Stimulated activated CD4-positive, alpha-beta T cell treated with anti-CD3 and anti-CD28 coated beads, Interleukin-1b, Interleukin-23, amount 100 ng/mL, for 1 hour (primary cell): ENCODE results near the gene SEPTIN1.
"Not testable (repeated sequence)": the region's sequence is repeated elsewhere in the genome, so short reads cannot be mapped to it uniquely, and the experiment has no call there.

ENCODE experiments used
- DNase-seq, 2 donors: peaks; one replicate each; pipeline ENCODE4 v3.0.0-alpha.2; 2020; ENCODE audit warnings: low read depth in 2 of 2

Gene SEPTIN1

DNA sequence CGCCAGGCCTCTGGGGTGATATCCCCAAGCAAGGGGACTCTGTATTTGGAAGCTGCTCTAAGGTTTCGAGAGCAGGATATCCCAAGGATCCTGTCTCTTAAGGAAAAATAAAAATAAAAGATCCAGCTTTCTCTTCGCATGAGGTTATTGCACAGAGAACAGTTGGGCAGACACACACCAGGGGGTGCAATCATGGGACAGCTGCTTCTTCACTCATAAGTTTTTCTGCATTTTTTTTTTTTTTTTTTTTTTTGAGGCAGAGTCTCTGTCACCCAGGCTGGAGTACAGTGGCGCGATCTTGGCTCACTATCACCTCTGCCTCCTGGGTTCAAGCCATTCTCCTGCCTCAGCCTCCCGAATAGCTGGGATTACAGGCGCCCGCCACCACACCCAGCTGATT is 40.4 kb downstream of the SEPTIN1 start:
- not testable (repeated sequence) for DNase-seq

DNA sequence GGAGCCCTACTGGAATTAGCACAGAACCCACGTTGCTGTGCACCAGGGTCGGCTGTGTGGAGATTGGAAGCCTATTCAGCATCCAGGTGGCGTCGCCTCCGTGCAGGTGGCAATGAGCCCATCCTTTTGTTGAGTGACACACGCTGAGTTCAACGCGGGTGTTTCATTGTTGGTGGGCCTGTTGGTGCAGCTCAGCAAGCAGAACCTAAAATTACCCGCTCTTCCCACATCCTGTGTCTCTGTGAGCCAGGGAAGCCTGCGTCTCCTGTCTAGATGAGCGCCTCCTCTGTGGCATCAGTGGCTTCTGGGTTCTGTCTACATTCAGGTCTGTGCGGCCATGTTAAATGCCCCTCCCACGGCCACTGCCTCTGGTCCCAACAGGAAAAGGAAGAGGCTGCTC is 41.7 kb downstream of the SEPTIN1 start:
- no peak for DNase-seq

DNA sequence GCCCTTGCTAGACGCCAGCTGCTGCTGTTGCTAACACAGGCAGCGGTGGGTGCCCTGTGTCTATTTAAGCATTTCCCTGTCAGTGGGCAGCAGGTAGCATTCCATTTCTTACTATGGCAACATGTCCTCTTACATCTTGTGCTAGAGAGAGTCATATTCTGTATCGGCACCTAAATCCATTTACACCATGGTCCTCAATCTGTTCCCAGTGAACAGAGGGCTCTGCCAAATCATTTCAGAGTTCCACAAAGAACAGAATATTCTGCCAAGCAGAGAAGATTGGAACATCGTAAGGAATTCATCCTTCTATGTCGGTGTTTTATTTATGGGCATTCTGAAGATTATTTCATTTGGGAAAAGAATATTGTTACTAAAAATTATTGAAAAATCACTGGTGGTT is 43.6 kb downstream of the SEPTIN1 start:
- DNase-seq = not testable (repeated sequence)

GRCh38 chr16:30337964-30338357 is 44.4 kb downstream of the SEPTIN1 start:
- not testable (repeated sequence) for DNase-seq

DNA sequence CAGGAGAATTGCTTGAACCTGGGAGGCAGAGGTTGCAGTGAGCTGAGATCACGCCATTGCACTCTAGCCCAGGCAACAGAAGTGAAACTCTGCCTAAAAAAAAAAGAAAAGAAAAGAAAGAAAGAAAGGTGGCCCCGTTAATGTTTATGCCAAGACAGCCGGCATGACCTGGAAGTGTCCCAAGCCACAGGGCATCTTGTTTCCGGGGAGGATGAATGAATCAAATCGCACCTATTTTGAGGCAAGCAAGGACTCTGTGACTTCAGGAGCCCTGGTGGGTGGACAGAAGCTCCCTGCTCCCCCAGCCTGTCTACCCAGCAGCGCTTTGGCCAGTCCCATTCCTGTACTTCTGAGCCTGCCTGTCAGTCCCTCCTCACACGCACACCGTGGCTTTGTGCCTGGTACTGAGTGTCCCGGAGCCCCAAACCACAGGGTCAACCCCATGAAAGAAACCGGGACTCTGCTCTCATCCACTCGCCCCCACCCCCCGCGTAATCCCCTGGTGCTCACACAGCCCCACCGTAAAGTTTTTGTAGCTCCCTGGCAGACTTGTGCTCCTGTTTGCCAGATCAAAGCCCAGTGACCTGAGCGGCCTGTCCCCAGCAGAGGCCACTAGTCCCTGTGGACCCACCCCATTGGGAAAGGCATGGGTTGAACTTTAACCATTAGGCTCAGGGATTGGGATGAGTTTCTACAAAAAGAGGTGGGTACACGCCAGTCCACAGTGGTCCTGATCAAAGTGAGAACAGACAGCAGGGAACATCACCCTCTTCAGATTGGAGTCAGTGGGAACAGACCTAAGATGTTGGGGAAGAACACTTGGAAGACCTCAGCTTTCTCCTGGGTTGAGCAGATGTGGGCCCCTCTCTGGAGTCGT is 46.5 kb downstream of the SEPTIN1 start:
- DNase-seq = no peak

DNA sequence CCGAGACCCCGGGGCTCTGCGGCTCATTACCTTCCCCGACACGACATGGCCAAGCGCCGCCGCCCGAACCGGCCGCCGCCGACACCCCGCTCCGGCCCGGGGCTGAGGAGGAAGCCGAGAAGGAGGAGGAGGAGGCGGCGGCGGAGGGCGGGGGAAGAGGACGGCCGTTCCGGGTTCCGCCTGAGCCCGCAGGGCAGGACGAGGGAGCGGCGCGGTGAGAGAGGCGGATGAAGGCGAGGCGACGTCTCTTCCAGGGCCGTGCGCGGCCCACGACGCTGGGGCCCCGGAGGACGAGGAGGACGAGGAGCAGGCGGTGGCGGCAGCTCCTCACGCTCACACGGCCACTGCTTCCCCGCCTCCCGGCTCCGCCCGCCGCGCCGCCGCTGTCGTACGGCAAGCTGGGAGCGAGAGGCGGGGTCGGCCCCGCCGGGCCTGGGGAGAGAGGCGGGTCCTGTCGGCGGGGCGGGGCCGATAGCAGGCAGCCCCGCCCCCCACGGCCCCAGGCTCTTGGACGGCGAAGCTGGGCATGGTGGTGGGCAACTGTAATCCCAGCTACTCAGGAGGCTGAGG is 47.2 kb downstream of the SEPTIN1 start:
- peak; percentile 61 to 64 for DNase-seq

DNA sequence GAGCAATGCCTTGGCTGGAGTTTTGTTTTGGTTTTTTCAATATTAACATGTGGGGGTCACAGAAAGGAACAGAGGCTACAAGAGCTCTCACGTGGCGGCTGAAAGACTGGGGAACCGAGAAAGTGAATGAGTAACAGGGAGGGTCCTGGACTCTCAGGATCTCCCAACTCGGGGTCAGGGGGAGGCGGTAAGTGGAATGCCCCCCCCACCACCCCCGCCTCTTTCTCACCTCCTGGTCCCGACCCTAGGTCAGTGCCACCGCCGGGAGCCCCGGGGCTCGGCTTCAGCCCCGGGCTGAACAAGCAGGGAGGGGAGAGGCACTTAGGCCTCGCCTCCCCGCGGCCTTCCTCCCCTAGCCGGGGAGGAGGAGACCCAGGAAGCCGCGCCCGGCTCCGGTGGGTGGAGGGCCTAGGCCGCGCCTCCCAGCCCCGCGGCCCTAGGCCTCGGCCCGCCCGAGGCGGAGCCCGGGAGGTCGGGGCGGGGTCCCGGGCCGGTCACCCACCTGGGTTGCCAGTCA is 47.8 kb downstream of the SEPTIN1 start:
- peak; percentile 66 for DNase-seq
